ENCODE measurements around the gene NDOR1.

NDOR1 gene

GRCh38 chr9:137225699-137226331, 20.3 kb downstream of the NDOR1 start:
- H3K27me3 ChIP-seq (ENCODE audit: insufficient read depth, low read length) = peaks cover 10% of the 10 kb centered on the region
- H3K9ac ChIP-seq (ENCODE audit: low read depth, low read length) = no peak overlapping the region
- H3K4me3 ChIP-seq (ENCODE audit: low read length) = no peak overlapping the region
- H3K36me3 ChIP-seq (ENCODE audit: insufficient read depth, low read length) = no peaks in the 10 kb centered on the region
- no peaks in the 10 kb centered on the region for H3K9me3 ChIP-seq (ENCODE audit: insufficient read depth, low read depth, low read length)
- H3K4me1 ChIP-seq (ENCODE audit: insufficient read depth, low read length) = no peaks in the 10 kb centered on the region; the same call in 1 of the 2 replicates
- 88% methylated on average over 21 of the region's 21 CpGs for WGBS
- H3K27ac ChIP-seq (ENCODE audit: low read depth, low read length) = no peak overlapping the region

- no peaks in the 10 kb centered on the region for H3K9me3 ChIP-seq (ENCODE audit: insufficient read depth, low read depth, low read length)
- 90% methylated on average over 18 of the region's 18 CpGs for WGBS
- H3K4me3 ChIP-seq (ENCODE audit: low read length) = no peak overlapping the region
- H3K27me3 ChIP-seq (ENCODE audit: insufficient read depth, low read length) = peaks cover 10% of the 10 kb centered on the region
- no peaks in the 10 kb centered on the region; the same call in 1 of the 2 replicates for H3K4me1 ChIP-seq (ENCODE audit: insufficient read depth, low read length)
- no peak overlapping the region for H3K27ac ChIP-seq (ENCODE audit: low read depth, low read length)
- H3K36me3 ChIP-seq (ENCODE audit: insufficient read depth, low read length) = no peaks in the 10 kb centered on the region
- no peak overlapping the region for H3K9ac ChIP-seq (ENCODE audit: low read depth, low read length)
Measured at GRCh38 chr9:137226338-137227053, 21.0 kb downstream of the NDOR1 start.

- Histone ChIP-seq H3K9ac (ENCODE audit: low read depth, low read length) (no peak within 1 kb of the TSS), H3K9me3 (ENCODE audit: insufficient read depth, low read depth, low read length) (no peaks in the 10 kb centered on the region), H3K4me1 (ENCODE audit: insufficient read depth, low read length) (no peaks in the 10 kb centered on the region; the same call in 1 of the 2 replicates), H3K4me3 (ENCODE audit: low read length) (no peak within 1 kb of the TSS), H3K36me3 (ENCODE audit: insufficient read depth, low read length) (no peaks in the 10 kb centered on the region), H3K27me3 (ENCODE audit: insufficient read depth, low read length) (peaks cover 9% of the 10 kb centered on the region), H3K27ac (ENCODE audit: low read depth, low read length) (no peak within 1 kb of the TSS)
- 60% methylated on average over 25 of the region's 25 CpGs for WGBS
Measured at GRCh38 chr9:137227054-137227852, 21.8 kb downstream of the NDOR1 start, which contains the start of gene RNF224. TSS of gene RNF224 (plus strand) at chr9:137227502. CDS start at chr9:137228336, 834 bp downstream.

- Histone ChIP-seq H3K36me3 (ENCODE audit: insufficient read depth, low read length) (no peaks in the 10 kb centered on the region), H3K9ac (ENCODE audit: low read depth, low read length) (no peak overlapping the region), H3K4me1 (ENCODE audit: insufficient read depth, low read length) (no peaks in the 10 kb centered on the region; the same call in 1 of the 2 replicates), H3K27ac (ENCODE audit: low read depth, low read length) (no peak overlapping the region), H3K27me3 (ENCODE audit: insufficient read depth, low read length) (peaks cover 2% of the 10 kb centered on the region), H3K9me3 (ENCODE audit: insufficient read depth, low read depth, low read length) (no peaks in the 10 kb centered on the region), H3K4me3 (ENCODE audit: low read length) (no peak overlapping the region)
- 71% methylated on average over 17 of the region's 18 CpGs for WGBS
Measured at GRCh38 chr9:137227853-137228505, 22.5 kb downstream of the NDOR1 start.

GRCh38 chr9:137228506-137228967, 23.0 kb downstream of the NDOR1 start:
- Histone ChIP-seq H3K4me3 (ENCODE audit: low read length) (no peak overlapping the region), H3K9me3 (ENCODE audit: insufficient read depth, low read depth, low read length) (no peaks in the 10 kb centered on the region), H3K4me1 (ENCODE audit: insufficient read depth, low read length) (no peaks in the 10 kb centered on the region; the same call in 1 of the 2 replicates), H3K9ac (ENCODE audit: low read depth, low read length) (no peak overlapping the region), H3K27me3 (ENCODE audit: insufficient read depth, low read length) (no peaks in the 10 kb centered on the region), H3K36me3 (ENCODE audit: insufficient read depth, low read length) (no peaks in the 10 kb centered on the region), H3K27ac (ENCODE audit: low read depth, low read length) (no peak overlapping the region)
- 93% methylated on average over 29 of the region's 29 CpGs for WGBS

GRCh38 chr9:137228968-137229896, 23.7 kb downstream of the NDOR1 start:
- WGBS = 91% methylated on average over 27 of the region's 27 CpGs
- Histone ChIP-seq H3K9ac (ENCODE audit: low read depth, low read length) (no peak overlapping the region), H3K4me3 (ENCODE audit: low read length) (no peak overlapping the region), H3K36me3 (ENCODE audit: insufficient read depth, low read length) (no peaks in the 10 kb centered on the region), H3K27me3 (ENCODE audit: insufficient read depth, low read length) (no peaks in the 10 kb centered on the region), H3K9me3 (ENCODE audit: insufficient read depth, low read depth, low read length) (no peaks in the 10 kb centered on the region), H3K27ac (ENCODE audit: low read depth, low read length) (no peak overlapping the region), H3K4me1 (ENCODE audit: insufficient read depth, low read length) (no peaks in the 10 kb centered on the region)

- 85% methylated on average over 31 of the region's 31 CpGs for WGBS
- H3K27ac ChIP-seq (ENCODE audit: low read depth, low read length) = no peak overlapping the region
- no peaks in the 10 kb centered on the region for H3K36me3 ChIP-seq (ENCODE audit: insufficient read depth, low read length)
- H3K4me3 ChIP-seq (ENCODE audit: low read length) = no peak overlapping the region
- H3K4me1 ChIP-seq (ENCODE audit: insufficient read depth, low read length) = no peaks in the 10 kb centered on the region
- no peak overlapping the region for H3K9ac ChIP-seq (ENCODE audit: low read depth, low read length)
- H3K9me3 ChIP-seq (ENCODE audit: insufficient read depth, low read depth, low read length) = no peaks in the 10 kb centered on the region
- H3K27me3 ChIP-seq (ENCODE audit: insufficient read depth, low read length) = no peaks in the 10 kb centered on the region
Measured at GRCh38 chr9:137229903-137230704, 24.6 kb downstream of the NDOR1 start.

GRCh38 chr9:137230705-137231371, 25.3 kb downstream of the NDOR1 start, which contains the start of gene SLC34A3:
TSS of gene SLC34A3 (plus strand) at chr9:137230901. CDS start at chr9:137231703, 802 bp downstream.
- H3K27me3 ChIP-seq (ENCODE audit: insufficient read depth, low read length) = no peaks in the 10 kb centered on the region
- 89% methylated on average over 14 of the region's 14 CpGs for WGBS
- H3K27ac ChIP-seq (ENCODE audit: low read depth, low read length) = no peak within 1 kb of the TSS
- H3K36me3 ChIP-seq (ENCODE audit: insufficient read depth, low read length) = no peaks in the 10 kb centered on the region
- H3K4me3 ChIP-seq (ENCODE audit: low read length) = no peak within 1 kb of the TSS
- no peaks in the 10 kb centered on the region for H3K4me1 ChIP-seq (ENCODE audit: insufficient read depth, low read length)
- H3K9me3 ChIP-seq (ENCODE audit: insufficient read depth, low read depth, low read length) = no peaks in the 10 kb centered on the region
- H3K9ac ChIP-seq (ENCODE audit: low read depth, low read length) = no peak within 1 kb of the TSS

GRCh38 chr9:137231372-137232039, 26.0 kb downstream of the NDOR1 start:
- no peaks in the 10 kb centered on the region for H3K4me1 ChIP-seq (ENCODE audit: insufficient read depth, low read length)
- H3K36me3 ChIP-seq (ENCODE audit: insufficient read depth, low read length) = no peaks in the 10 kb centered on the region
- H3K4me3 ChIP-seq (ENCODE audit: low read length) = no peak overlapping the region
- no peaks in the 10 kb centered on the region for H3K27me3 ChIP-seq (ENCODE audit: insufficient read depth, low read length)
- H3K9ac ChIP-seq (ENCODE audit: low read depth, low read length) = no peak overlapping the region
- 93% methylated on average over 23 of the region's 23 CpGs for WGBS
- H3K9me3 ChIP-seq (ENCODE audit: insufficient read depth, low read depth, low read length) = no peaks in the 10 kb centered on the region
- no peak overlapping the region for H3K27ac ChIP-seq (ENCODE audit: low read depth, low read length)

All from HUES64 (cell line).